GM21390 (cell line): Measurements from ENCODE around the gene OR2T1.
"Not testable (repeated sequence)": the region's sequence is repeated elsewhere in the genome, so short reads cannot be mapped to it uniquely, and the experiment has no call there.

Experiments
- ATAC-seq: cut with Tn5 transposase; IDR thresholded peaks from one replicate; pipeline ENCODE4 v1.9.1; 2021; ENCODE audit not compliant: unreplicated experiment

The OR2T1 gene

GRCh38 chr1:248402748-248403147 lies at the start of gene OR2T1:
TSS of gene OR2T1 (plus strand) at chr1:248403048. CDS start at chr1:248406148, 3,100 bp downstream.
- ATAC-seq = no peak

GRCh38 chr1:248359415-248359814 lies 43.4 kb upstream of the OR2T1 start:
- ATAC-seq = no peak

DNA sequence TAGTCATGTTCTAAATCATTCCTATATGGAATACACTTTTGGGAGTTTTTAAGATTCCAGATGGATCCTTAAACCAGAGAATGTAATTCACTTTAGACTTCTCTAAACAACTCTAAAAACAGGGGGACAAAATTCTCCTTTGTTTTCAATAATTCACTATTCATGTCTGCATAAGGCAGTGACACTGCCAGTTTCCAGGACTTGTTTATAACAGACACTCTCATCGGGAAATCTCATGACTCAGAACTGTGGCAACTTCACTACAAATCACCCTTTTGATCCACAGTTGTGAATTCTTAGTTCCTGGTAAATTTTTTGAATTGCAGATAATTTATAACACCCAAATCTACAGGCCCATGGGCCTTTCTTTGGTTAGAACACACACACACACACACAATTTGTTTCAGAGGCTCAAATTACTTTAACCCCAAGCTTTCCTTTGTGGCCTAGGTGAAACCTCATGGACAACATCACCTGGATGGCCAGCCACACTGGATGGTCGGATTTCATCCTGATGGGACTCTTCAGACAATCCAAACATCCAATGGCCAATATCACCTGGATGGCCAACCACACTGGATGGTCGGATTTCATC lies 41.6 kb upstream of the OR2T1 start, which contains the start of gene OR2T4:
OR2T4 (plus strand) TSS at position 545 of the 595 bp plus-strand sequence; CDS start at position 545, 0 bp downstream.
- no peak for ATAC-seq

DNA sequence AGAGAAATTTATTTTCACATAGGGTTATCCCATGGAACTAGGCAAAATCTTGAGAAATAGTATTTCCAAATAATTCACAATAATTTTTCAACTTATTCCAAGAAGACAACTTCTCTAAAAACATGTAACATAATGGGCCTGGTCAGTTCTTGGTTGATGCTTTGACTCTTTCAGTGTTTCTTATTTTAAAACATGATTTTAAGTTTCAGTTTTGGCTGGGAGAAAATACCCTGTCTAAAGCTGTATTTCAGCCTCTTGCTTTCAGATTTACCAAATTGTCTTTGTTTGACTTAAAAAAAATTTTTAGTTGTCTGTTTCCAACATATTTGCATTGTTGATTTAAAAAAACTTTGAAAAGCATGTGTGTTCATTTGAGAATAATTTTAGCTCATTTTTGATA lies 36.2 kb upstream of the OR2T1 start:
- no peak for ATAC-seq

GRCh38 chr1:248372394-248372793 lies 30.5 kb upstream of the OR2T1 start:
- peak; percentile 46 for ATAC-seq

- ATAC-seq = no peak
These were observed 29.1 kb upstream of the OR2T1 start for GRCh38 chr1:248373761-248374160.

GRCh38 chr1:248375446-248375845 lies 27.4 kb upstream of the OR2T1 start, which contains the start of gene OR2T6:
TSS of gene OR2T6 (plus strand) at chr1:248375746. CDS start at chr1:248387609, 11,863 bp downstream.
- no peak for ATAC-seq

DNA sequence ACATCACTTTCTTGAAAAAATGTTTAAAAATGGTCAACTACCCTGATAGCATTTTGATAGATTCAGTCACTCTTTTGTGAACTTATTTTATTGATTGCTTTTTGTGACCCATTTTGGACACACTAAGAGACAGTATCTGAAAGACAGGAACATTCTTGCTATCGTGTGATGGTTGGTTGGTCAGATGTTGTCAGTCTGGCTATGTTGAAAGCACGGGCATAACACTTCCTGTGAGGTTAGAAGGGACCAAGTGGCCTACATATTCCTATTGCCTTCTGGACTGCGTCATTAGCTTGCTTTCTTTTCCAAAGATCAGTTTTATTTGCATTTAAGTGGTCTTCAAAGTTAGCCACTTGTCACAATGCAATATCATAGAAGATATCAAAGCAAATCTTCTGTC lies 25.9 kb upstream of the OR2T1 start:
- no peak for ATAC-seq

- no peak for ATAC-seq
These were observed 22.0 kb upstream of the OR2T1 start for GRCh38 chr1:248380854-248381253.

GRCh38 chr1:248388426-248388825 lies 14.4 kb upstream of the OR2T1 start:
- ATAC-seq = no peak

- no peak for ATAC-seq
These were observed 9.8 kb upstream of the OR2T1 start for GRCh38 chr1:248393050-248393449.

- ATAC-seq = no peak
These were observed 1.2 kb downstream of the OR2T1 start for GRCh38 chr1:248404024-248404423.

GRCh38 chr1:248406721-248407692 lies 4.2 kb downstream of the OR2T1 start:
- ATAC-seq = no peak

DNA sequence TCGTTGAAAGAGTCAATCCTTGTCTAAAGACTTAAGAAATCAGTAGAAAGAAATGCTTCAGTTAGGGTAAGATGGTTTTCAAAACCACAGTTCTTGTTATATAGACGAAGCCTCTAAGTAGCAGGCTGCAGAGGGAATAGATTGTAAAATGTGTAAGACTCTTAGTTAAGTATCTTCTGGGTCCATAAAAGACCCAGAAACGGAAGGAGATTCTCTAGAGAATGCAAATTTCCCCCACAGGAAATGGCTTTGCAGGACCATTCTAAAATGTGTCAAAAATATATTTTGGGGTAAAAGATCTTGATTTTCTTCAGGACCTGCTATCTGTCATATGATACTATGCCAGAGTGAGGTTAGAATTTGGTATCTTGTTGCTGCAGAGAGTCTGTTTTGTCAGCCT lies 13.4 kb downstream of the OR2T1 start:
- no peak for ATAC-seq

GRCh38 chr1:248417854-248418253 lies 15.0 kb downstream of the OR2T1 start:
- no peak for ATAC-seq

- ATAC-seq = no peak
These were observed 18.5 kb downstream of the OR2T1 start for GRCh38 chr1:248421384-248421783.

DNA sequence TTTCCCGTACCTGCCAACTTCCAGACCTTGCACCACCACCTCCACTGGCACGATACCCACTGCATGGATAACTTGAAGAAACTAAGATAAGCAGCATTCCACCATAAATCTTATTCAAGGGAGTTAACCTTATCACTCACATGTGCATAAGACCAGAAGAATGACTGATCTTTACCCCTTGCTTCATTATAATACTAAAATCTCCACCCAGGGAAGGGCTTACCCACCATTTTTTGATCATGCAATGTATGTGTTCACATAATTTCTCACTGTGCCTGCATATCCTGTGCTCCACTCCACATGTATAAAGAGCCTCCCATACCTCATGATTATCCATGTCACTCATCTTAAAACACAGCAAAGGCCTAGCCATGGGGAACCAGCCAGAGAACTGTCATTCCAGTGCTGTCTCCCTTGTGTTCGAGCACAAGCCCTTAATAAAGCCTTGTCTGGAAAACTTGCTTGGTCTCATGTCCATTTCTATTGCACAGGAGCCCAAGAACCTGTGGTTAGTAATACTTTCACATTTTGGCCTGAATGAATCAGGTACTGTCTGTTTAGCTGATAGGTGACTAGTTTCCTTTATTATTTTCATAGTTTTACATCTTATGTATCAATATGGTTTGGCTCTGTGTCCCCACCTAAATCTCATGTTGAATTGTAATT lies 24.8 kb downstream of the OR2T1 start:
- ATAC-seq = peak; percentile 31

- ATAC-seq = peak; percentile 89
These were observed 25.3 kb downstream of the OR2T1 start for GRCh38 chr1:248428192-248428533.

- not testable (repeated sequence) for ATAC-seq
These were observed 28.8 kb downstream of the OR2T1 start for GRCh38 chr1:248431683-248432082.

- ATAC-seq = peak; percentile 34
These were observed 29.4 kb downstream of the OR2T1 start for GRCh38 chr1:248432201-248432600.

DNA sequence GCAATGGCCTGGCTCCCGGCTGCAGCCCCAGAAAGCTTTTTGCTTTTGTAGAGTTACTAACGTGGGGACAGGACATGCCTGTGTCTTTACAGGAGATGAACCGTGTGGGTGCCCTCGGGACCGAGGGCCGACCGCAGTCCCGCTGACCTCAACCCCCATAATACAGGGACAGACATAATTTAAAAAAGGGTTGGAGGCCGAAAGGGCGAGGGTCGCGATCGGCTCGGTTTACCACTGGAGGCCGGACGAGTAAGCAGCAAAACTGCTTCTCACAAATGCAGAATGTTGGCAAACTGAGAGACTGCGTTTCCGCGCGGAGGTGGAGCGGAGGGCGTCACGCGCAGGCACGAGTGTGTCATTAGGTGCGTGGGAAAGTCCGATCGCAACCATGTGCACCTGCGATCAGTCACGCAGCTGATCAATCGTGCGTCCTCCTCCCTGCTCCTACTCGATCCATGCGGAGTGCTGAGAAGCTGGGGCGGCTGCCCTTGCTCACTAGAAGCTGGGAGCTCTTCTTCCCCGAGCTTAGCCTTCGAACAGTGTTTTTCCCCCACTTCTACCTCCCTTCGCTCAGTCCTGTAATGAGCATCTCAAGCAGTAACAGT lies 31.1 kb downstream of the OR2T1 start:
- not testable (repeated sequence) for ATAC-seq
